Measurements from ENCODE around the gene SLC36A4.
"Not testable (repeated sequence)": the region's sequence is repeated elsewhere in the genome, so short reads cannot be mapped to it uniquely, and the experiment has no call there.

SLC36A4 gene

GRCh38 chr11:93209466-93209865, 11.7 kb upstream of the SLC36A4 start:
- no peak overlapping the region for H3K4me3 Mint-ChIP-seq
- ATAC-seq = no peak
- no peak overlapping the region for H3K27ac Mint-ChIP-seq
- no peaks in the 10 kb centered on the region for H3K4me1 Mint-ChIP-seq
- H3K36me3 Mint-ChIP-seq = no peaks in the 10 kb centered on the region
- no peak for DNase-seq (ENCODE audit: low spot score in 2 of 2)
- H3K9me3 Mint-ChIP-seq = peaks cover 6% of the 10 kb centered on the region

DNA sequence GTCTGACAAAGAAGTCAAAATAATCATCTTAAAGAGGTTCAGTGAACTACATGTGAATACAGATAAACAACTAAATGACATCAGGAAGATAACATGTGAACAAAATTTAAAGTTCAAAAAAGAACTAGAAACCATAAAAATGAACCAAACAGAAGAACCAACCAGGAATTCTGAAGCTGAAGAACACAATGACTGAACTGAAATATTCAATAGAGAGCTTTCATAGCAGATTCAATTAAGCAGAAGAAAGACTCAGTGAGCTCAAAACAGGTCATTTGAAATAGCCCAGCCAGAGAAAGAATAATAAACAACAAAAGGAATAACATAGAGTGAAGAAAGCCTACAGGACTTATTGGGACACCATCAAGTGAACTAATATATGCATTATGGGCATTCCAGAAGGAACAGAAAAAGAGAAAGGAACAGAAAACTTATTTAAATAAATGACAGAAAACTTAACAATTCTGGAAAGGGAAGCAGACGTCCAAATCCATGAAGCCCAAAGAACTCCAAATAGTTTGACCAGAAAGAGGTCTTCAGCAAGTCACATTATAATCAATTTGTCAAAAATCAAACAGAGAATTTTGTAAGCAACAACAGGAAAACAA, 11.0 kb upstream of the SLC36A4 start:
- DNase-seq (ENCODE audit: low spot score in 2 of 2) (no peak), ATAC-seq (no peak)
- Mint-ChIP-seq H3K27ac (no peak overlapping the region), H3K36me3 (no peaks in the 10 kb centered on the region), H3K9me3 (peaks cover 6% of the 10 kb centered on the region), H3K4me3 (no peak overlapping the region), H3K4me1 (no peaks in the 10 kb centered on the region)

GRCh38 chr11:93199616-93200015, 1.8 kb upstream of the SLC36A4 start:
- Mint-ChIP-seq H3K36me3 (peaks cover 8% of the 10 kb centered on the region), H3K4me1 (peaks cover 15% of the 10 kb centered on the region), H3K9me3 (no peaks in the 10 kb centered on the region), H3K27ac (no peak overlapping the region), H3K4me3 (no peak overlapping the region)
- no peak for ATAC-seq
- no peak for DNase-seq (ENCODE audit: low spot score in 2 of 2)

- peaks cover 8% of the 10 kb centered on the region for H3K36me3 Mint-ChIP-seq
- ATAC-seq (no peak), DNase-seq (ENCODE audit: low spot score in 2 of 2) (no peak)
- H3K27ac Mint-ChIP-seq = peak overlapping the region; percentile 96
- H3K4me3 Mint-ChIP-seq = peak overlapping the region; percentile 84
- H3K4me1 Mint-ChIP-seq = peaks cover 17% of the 10 kb centered on the region
- no peaks in the 10 kb centered on the region for H3K9me3 Mint-ChIP-seq
Measured at GRCh38 chr11:93198215-93198845, 539 bp upstream of the SLC36A4 start.

DNA sequence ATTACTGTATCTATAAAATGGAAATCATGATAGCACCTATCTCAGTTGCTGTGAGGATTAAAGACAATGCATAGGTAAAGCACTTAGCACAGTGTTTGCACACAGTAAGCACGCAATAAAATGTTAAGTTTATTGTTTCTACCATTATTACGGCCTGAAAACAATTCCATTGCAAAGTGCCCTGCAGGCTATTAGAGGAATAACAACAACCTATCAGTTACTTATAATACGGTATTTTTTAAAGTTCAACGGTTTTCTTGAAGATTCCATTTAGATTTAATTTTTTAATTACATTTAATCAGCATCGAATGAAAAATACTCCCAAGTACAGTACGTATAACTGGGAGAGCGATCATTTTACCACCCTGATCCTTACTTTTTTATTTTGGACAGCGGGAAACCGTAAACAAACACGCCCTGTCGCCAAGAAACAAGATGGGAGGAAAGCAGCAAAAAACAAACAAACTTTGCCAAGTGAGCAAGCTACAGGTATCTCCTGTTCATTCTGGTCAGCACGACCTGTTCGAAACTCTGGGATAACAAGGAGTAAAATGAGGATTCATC, 893 bp downstream of the SLC36A4 start:
- Mint-ChIP-seq H3K4me1 (peaks cover 22% of the 10 kb centered on the region), H3K9me3 (no peaks in the 10 kb centered on the region)

GRCh38 chr11:93194673-93195291, 3.0 kb downstream of the SLC36A4 start:
- peaks cover 8% of the 10 kb centered on the region for H3K36me3 Mint-ChIP-seq
- no peak for ATAC-seq
- no peak overlapping the region for H3K4me3 Mint-ChIP-seq
- H3K27ac Mint-ChIP-seq = no peak overlapping the region
- no peaks in the 10 kb centered on the region for H3K9me3 Mint-ChIP-seq
- peaks cover 23% of the 10 kb centered on the region for H3K4me1 Mint-ChIP-seq
- DNase-seq (ENCODE audit: low spot score in 2 of 2) = no peak

More for the DNA sequence above, 893 bp downstream of the SLC36A4 start:
- DNase-seq (ENCODE audit: low spot score in 2 of 2) (no peak), ATAC-seq (no peak)
- peak overlapping the region; percentile 96 for H3K27ac Mint-ChIP-seq
- H3K36me3 Mint-ChIP-seq = peaks cover 8% of the 10 kb centered on the region
- H3K4me3 Mint-ChIP-seq = peak overlapping the region; percentile 84

DNA sequence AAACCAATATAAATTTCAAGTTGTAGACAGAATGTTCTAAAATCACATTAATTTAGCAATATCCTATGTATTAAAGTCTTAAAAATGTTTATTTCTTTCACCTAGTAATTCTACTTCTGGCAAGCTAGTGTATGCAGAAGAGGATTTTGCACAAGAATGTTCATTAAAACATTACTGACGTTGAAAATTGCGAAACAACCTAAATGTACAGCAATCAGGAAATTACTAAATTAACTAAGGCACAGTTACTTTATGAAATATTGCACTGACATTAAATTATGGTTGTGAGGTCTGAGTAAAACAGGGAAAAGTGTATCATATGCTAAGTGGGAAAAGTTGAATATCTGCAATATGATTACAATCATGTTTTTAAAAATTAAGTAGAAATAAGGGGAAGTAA, 4.1 kb downstream of the SLC36A4 start:
- Mint-ChIP-seq H3K4me1 (peaks cover 23% of the 10 kb centered on the region), H3K4me3 (no peak overlapping the region), H3K36me3 (peaks cover 8% of the 10 kb centered on the region), H3K27ac (no peak overlapping the region), H3K9me3 (no peaks in the 10 kb centered on the region)
- ATAC-seq = no peak
- DNase-seq (ENCODE audit: low spot score in 2 of 2) = no peak

DNA sequence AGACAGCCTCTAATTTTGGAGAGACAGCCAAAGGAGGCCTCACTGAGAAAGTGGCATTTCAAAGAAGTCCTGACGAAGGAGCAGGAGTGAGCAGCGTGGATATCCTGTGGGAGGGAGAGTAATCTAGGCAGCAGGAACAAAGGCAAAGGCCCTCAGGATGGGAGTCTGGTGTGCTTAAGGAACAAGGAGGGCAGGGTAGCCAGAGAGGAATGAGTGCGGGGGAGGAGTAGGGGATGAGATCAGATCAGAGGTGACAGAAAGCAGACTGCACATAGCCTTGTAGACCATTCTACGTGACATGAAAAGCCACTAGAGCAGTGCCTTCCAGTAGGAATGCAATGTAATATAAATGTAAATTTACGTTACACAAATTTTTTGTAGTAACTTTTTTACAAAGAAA, 5.6 kb downstream of the SLC36A4 start:
- peaks cover 4% of the 10 kb centered on the region for H3K36me3 Mint-ChIP-seq
- H3K9me3 Mint-ChIP-seq = peaks cover 8% of the 10 kb centered on the region
- peaks cover 23% of the 10 kb centered on the region for H3K4me1 Mint-ChIP-seq
- DNase-seq (ENCODE audit: low spot score in 2 of 2) (no peak), ATAC-seq (no peak)
- no peak overlapping the region for H3K27ac Mint-ChIP-seq
- no peak overlapping the region for H3K4me3 Mint-ChIP-seq

DNA sequence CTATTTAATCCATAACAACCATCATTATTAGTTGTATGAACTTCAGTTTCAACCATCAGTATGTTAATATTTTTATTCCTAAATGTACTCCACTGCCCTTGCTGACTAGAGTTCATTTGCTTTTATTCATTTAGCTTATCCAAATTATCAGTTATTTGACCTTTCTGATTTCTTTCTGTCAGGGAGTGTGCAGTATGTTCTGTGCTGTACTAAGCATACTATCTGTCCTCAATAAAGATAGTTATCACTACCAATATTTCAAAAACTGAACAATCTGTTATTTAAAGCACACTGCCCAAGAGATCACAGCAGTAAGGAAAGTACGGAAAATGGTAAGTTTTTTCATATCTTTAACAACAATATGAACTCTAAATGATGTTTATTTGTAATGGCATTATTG, 8.3 kb downstream of the SLC36A4 start:
- H3K36me3 Mint-ChIP-seq = peaks cover 7% of the 10 kb centered on the region
- ATAC-seq (no peak), DNase-seq (ENCODE audit: low spot score in 2 of 2) (no peak)
- peaks cover 7% of the 10 kb centered on the region for H3K4me1 Mint-ChIP-seq
- H3K27ac Mint-ChIP-seq = no peak overlapping the region
- H3K4me3 Mint-ChIP-seq = no peak overlapping the region
- peaks cover 8% of the 10 kb centered on the region for H3K9me3 Mint-ChIP-seq

- H3K27ac Mint-ChIP-seq = no peak overlapping the region
- no peak overlapping the region for H3K4me3 Mint-ChIP-seq
- ATAC-seq (no peak), DNase-seq (ENCODE audit: low spot score in 2 of 2) (no peak)
- peaks cover 12% of the 10 kb centered on the region for H3K36me3 Mint-ChIP-seq
- peaks cover 7% of the 10 kb centered on the region for H3K4me1 Mint-ChIP-seq
- H3K9me3 Mint-ChIP-seq = peaks cover 8% of the 10 kb centered on the region
Measured at GRCh38 chr11:93188726-93189125, 9.1 kb downstream of the SLC36A4 start.

GRCh38 chr11:93187290-93187689, 10.5 kb downstream of the SLC36A4 start:
- Mint-ChIP-seq H3K9me3 (peaks cover 8% of the 10 kb centered on the region), H3K36me3 (peaks cover 17% of the 10 kb centered on the region), H3K4me3 (no peak overlapping the region), H3K4me1 (peaks cover 6% of the 10 kb centered on the region), H3K27ac (no peak overlapping the region)
- no peak for DNase-seq (ENCODE audit: low spot score in 2 of 2)
- ATAC-seq = no peak

DNA sequence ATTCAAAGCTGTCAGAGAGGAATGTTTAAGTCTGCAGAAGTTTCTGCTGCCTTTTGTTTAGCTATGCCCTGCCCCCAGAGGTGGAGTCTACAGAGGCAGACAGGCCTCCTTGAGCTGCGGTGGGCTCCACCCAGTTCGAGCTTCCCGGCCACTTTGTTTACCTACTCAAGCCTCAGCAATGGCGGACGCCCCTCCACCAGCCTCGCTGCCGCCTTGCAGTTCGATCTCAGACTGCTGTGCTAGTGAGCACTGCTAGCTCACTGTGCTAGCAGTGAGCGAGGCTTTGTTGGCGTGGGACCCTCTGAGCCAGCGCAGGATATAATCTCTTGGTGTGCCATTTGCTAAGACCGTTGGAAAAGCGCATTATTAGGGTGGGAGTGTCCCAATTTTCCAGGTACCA, 19.9 kb downstream of the SLC36A4 start:
- not testable (repeated sequence) for H3K9me3 Mint-ChIP-seq; H3K4me1 Mint-ChIP-seq; H3K27ac Mint-ChIP-seq; ATAC-seq; DNase-seq (ENCODE audit: low spot score in 2 of 2); H3K4me3 Mint-ChIP-seq
- peaks cover 48% of the 10 kb centered on the region for H3K36me3 Mint-ChIP-seq

GRCh38 chr11:93169950-93170561, 27.7 kb downstream of the SLC36A4 start:
- peaks cover 3% of the 10 kb centered on the region for H3K36me3 Mint-ChIP-seq

GRCh38 chr11:93169143-93169542, 28.6 kb downstream of the SLC36A4 start:
- ATAC-seq (no peak), DNase-seq (ENCODE audit: low spot score in 2 of 2) (no peak)
- no peak overlapping the region for H3K27ac Mint-ChIP-seq
- H3K4me1 Mint-ChIP-seq = no peaks in the 10 kb centered on the region
- no peaks in the 10 kb centered on the region for H3K9me3 Mint-ChIP-seq
- H3K4me3 Mint-ChIP-seq = no peak overlapping the region
- H3K36me3 Mint-ChIP-seq = peaks cover 12% of the 10 kb centered on the region

More at GRCh38 chr11:93169950-93170561, 27.7 kb downstream of the SLC36A4 start:
- no peak overlapping the region for H3K4me3 Mint-ChIP-seq
- H3K4me1 Mint-ChIP-seq = no peaks in the 10 kb centered on the region
- DNase-seq (ENCODE audit: low spot score in 2 of 2) (no peak), ATAC-seq (no peak)
- no peaks in the 10 kb centered on the region for H3K9me3 Mint-ChIP-seq
- no peak overlapping the region for H3K27ac Mint-ChIP-seq

DNA sequence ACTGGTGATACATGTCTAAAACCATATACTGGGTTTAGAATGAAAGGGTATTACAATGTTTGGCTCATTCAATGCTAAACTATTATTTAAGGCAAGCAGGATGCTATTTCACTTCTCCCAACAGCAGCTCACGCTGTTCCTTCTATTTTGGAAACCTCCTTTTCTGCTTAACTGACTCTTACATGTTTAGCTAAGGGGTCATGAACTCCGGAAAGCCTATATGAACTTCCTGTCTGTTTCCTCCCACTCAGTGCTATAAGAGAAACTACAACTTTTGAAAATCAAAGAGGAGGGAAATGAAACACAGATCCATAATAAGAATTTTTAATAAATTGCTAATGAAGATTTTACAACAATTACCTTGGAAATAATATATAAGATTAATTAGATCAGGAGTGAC, 30.9 kb downstream of the SLC36A4 start:
- H3K36me3 Mint-ChIP-seq = peaks cover 35% of the 10 kb centered on the region
- H3K4me1 Mint-ChIP-seq = no peaks in the 10 kb centered on the region
- no peaks in the 10 kb centered on the region for H3K9me3 Mint-ChIP-seq
- DNase-seq (ENCODE audit: low spot score in 2 of 2) (no peak), ATAC-seq (no peak)
- H3K4me3 Mint-ChIP-seq = no peak overlapping the region
- no peak overlapping the region for H3K27ac Mint-ChIP-seq
